Measurements from ENCODE around the gene NAPA.

DNA sequence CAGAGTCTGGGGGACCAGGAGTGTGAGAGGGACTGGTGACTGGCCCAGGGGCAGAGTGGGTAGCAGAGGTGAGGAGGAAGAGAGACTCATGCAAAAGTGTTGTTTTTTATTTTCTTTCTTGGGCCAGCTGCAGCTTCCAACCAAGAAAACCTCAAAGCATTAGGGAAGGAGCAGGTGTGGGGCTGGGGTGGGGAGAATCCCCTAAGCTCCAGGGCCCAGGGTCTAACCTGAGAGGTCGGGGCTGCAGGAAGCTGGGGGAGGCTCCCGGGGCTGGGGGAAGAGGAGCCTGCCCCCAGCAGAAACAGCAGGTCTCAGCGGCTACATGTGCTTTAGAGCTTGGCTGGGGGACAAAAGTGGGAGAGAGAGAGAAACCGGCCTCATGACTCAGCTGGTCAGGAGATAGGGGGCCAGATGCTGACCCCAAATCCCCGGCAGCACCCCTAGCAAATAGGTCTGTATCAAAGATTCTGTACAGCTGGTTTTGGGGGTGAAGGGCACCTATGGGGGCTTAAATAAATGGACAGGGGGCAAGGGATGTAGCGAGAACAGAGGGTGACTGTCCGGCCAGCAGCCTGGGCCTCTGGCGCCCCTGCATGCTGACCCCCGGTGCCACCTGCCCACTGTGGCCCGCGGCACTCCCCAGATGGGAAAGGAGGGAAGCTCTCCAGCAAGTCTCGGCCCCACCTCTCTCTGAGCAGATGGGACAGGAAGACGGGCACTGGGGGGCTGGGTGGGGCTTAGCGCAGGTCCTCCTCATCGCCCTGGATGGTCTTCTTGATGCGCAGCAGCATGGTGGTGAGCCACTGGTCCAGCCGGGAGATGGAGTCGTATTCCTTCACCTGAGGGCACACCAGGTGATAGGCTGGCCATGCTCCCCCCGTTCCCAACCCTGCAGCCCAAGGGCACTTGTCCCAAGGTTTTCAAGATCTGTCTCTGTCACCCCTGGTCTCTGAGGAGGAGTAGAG, 27.0 kb downstream of the NAPA start:
- TF ChIP-seq POLR2AphosphoS5 (IDR thresholded peaks at IDR 0.05), result no peak
- no peak for TF ChIP-seq POLR2A (IDR thresholded peaks at IDR 0.05)
